Psoas muscle (tissue), 8 donors: Measurements from ENCODE around the gene NT5C1B. TPM values are rescaled to one million over a fixed set of nuclear protein-coding genes. Genes with fewer than 3 reads are reported as not detected.

ENCODE experiments used
- ATAC-seq, 4 donors: fragments of 200-7000 bp; cut with Tn5 transposase; one replicate each; pipeline ENCODE4 v1.9.1; 2020; ENCODE audit warnings: moderate library complexity in 3 of 4, mild to moderate bottlenecking in 2 of 4
- DNase-seq, 2 donors: peaks; one replicate each; pipeline ENCODE4 v3.0.0-alpha.2; 2020
- H3K27ac ChIP-seq: fragments of 200-600 bp; one replicate; pipeline ENCODE4 v1.8.0; 2022
- H3K27me3 ChIP-seq, 3 donors: fragments of 200-600 bp in 1 of 3; one replicate each; pipeline versions ENCODE4 v1.6.1 to v1.8.0; 2013 to 2022; ENCODE audit warnings: low read length in 2 of 3, mild to moderate bottlenecking in 2 of 3, moderate library complexity in 1 of 3; ENCODE audit not compliant: insufficient read depth in 3 of 3
- H3K36me3 ChIP-seq, 2 donors: fragments of 200-600 bp in 1 of 2; one replicate each; pipeline versions ENCODE4 v1.6.1 to v1.8.0; 2013 to 2022; ENCODE audit warnings: low read depth in 1 of 2, mild to moderate bottlenecking in 1 of 2, moderate library complexity in 1 of 2; ENCODE audit not compliant: insufficient read depth in 1 of 2
- H3K4me1 ChIP-seq: fragments of 200-600 bp; one replicate; pipeline ENCODE4 v1.8.0; 2022
- H3K4me3 ChIP-seq: fragments of 200-600 bp; one replicate; pipeline ENCODE4 v1.8.0; 2022; ENCODE audit warnings: mild to moderate bottlenecking
- H3K9me3 ChIP-seq: fragments of 200-600 bp; one replicate; pipeline ENCODE4 v1.8.0; 2022
- CTCF ChIP-seq: fragments of 200-600 bp; IDR thresholded peaks from one replicate; pipeline ENCODE4 v1.8.0; 2022; ENCODE audit warnings: antibody characterized with exemption
- WGBS, 3 donors: extraction: QIAGEN DNeasy Blood & Tissue Kit; methylation state at CpG; one replicate each; pipeline versions ENCODE4 v1.1.6 to v1.1.7; 2013; 5-methylcytosine and 5-hydroxymethylcytosine counted together
- intact Hi-C, 2 donors: fragments of 100-400 bp; cut with DNase I; formaldehyde crosslinking; loops; one replicate each; pipeline versions ENCODE4 v1.11.0 to v1.14.2; 2022
- polyA plus RNA-seq, 3 donors: library from polyadenylated mRNA; stranded (reverse); fragments of 200-250 nt; gene quantifications; one replicate each; pipeline ENCODE4 v1.2.3, GENCODE V29; 2013
- total RNA-seq, 4 donors: library from RNA; stranded (reverse); fragmentation: NEBNext Ultra II Directional in 2 of 4; extraction: Animal tissue kit (Norgen Biotek cat#: 25700) in 2 of 4; gene quantifications; one replicate each; pipeline versions ENCODE4 v1.2.1 to v1.2.4, GENCODE V29; 2021 to 2023
- donor health status: healthy with polysubstance abuse.
- donor health status: DM: no; HTN: no; CAD: no; lungs with moderate emphysema.
- donor health status: Bipolar disorder and iron deficiency.
- donor health status: healthy.
- donor health status: DM: yes; HTN: yes; CAD: no.
- donor health status: DM: no; HTN: no; CAD: no.
- donor health status: DM: no; HTN: no; CAD: no.
- donor health status: DM: yes; HTN: yes; CAD: no.

Gene NT5C1B
- total and polyA plus RNA-seq, 7 donors = not detected

GRCh38 chr2:18549083-18549482, 40.3 kb downstream of the NT5C1B start:
- intact Hi-C loops = no loop called here
- Histone ChIP-seq H3K4me3 (no peak overlapping the region), H3K36me3 (peaks cover 0 to under 1% of the 10 kb centered on the region in 2 donors), H3K4me1 (peaks cover 31% of the 10 kb centered on the region), H3K27ac (no peak overlapping the region), H3K9me3 (no peaks in the 10 kb centered on the region), H3K27me3 (no peaks in the 10 kb centered on the region)
- DNase-seq (no peak), ATAC-seq (no peak)
- no peak for TF ChIP-seq CTCF
- 85 to 87% (median 86%) methylated on average over 2 of the region's 2 CpGs for WGBS, 3 donors

DNA sequence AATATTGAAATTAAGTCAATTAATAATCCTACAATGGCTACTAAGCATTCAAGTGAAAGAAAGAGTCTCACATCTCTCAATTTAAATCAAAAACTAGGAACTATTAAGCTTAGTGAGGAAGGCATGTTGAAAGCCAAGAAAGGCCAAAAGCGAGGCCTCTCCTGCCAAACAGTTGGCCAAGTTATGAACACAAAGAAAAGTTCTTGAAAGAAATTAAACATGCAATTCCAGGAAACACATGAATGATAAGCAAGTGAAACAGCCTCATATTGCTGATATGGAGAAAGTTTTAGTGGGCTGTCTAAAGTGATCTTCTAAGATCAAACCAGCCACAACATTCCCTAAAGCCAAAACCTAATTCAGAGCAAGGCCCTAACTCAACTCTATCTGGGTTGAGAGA, 40.7 kb downstream of the NT5C1B start:
- DNase-seq (no peak), ATAC-seq (no peak)
- Histone ChIP-seq H3K9me3 (no peaks in the 10 kb centered on the region), H3K27ac (no peak overlapping the region), H3K4me3 (no peak overlapping the region), H3K4me1 (peaks cover 29% of the 10 kb centered on the region), H3K36me3 (no peaks in the 10 kb centered on the region), H3K27me3 (no peaks in the 10 kb centered on the region)
- 49 to 56% (median 52%) methylated on average over 1 of the region's 1 CpG for WGBS, 3 donors
- TF ChIP-seq CTCF = no peak
- intact Hi-C loops = no loop called here

GRCh38 chr2:18546567-18546966, 42.8 kb downstream of the NT5C1B start:
- no peaks in the 10 kb centered on the region for H3K27me3 ChIP-seq
- DNase-seq (no peak), ATAC-seq (peak in 3 of 4 donors; percentile 50 to 84 (median 69))
- WGBS, 3 donors = 46 to 63% (median 55%) methylated on average over 2 of the region's 2 CpGs
- no peak for TF ChIP-seq CTCF
- H3K4me3 ChIP-seq = peak overlapping the region; percentile 0
- H3K36me3 ChIP-seq = no peaks in the 10 kb centered on the region
- H3K9me3 ChIP-seq = no peaks in the 10 kb centered on the region
- peaks cover 11% of the 10 kb centered on the region for H3K4me1 ChIP-seq
- intact Hi-C loops = no loop called here
- H3K27ac ChIP-seq = peak overlapping the region; percentile 6

- Histone ChIP-seq H3K27me3 (no peaks in the 10 kb centered on the region), H3K9me3 (no peaks in the 10 kb centered on the region), H3K27ac (no peak overlapping the region), H3K4me3 (no peak overlapping the region), H3K4me1 (peaks cover 11% of the 10 kb centered on the region), H3K36me3 (no peaks in the 10 kb centered on the region)
- intact Hi-C loops = loop anchor here in 1 of 2 donors (2.0 kb wide), 1 partner anchor 55 kb away; no protein-coding TSS in a partner anchor
- DNase-seq (no peak), ATAC-seq (no peak)
- no peak for TF ChIP-seq CTCF
- WGBS, 3 donors = 90 to 97% (median 93%) methylated on average over 4 of the region's 4 CpGs
These were observed 44.0 kb downstream of the NT5C1B start for GRCh38 chr2:18545384-18545783.

GRCh38 chr2:18544171-18544570, 45.2 kb downstream of the NT5C1B start:
- intact Hi-C loops = loop anchor here in 1 of 2 donors (2.0 kb wide), 1 partner anchor 57 kb away; no protein-coding TSS in a partner anchor
- Histone ChIP-seq H3K9me3 (no peaks in the 10 kb centered on the region), H3K27me3 (no peaks in the 10 kb centered on the region), H3K27ac (no peak overlapping the region), H3K36me3 (no peaks in the 10 kb centered on the region), H3K4me1 (peaks cover 11% of the 10 kb centered on the region), H3K4me3 (no peak overlapping the region)
- no peak for TF ChIP-seq CTCF
- 69 to 79% (median 75%) methylated on average over 3 of the region's 3 CpGs for WGBS, 3 donors
- DNase-seq (no peak), ATAC-seq (no peak)
